Left lobe of liver (tissue), 2 donors: ENCODE data around the gene BTN3A1. TPM values are rescaled to one million over a fixed set of nuclear protein-coding genes. Genes with fewer than 3 reads are reported as not detected.
A peak's percentile ranks its signal among the peaks of the same experiment; 100 is the strongest.
"Not testable (repeated sequence)": the region's sequence is repeated elsewhere in the genome, so short reads cannot be mapped to it uniquely, and the experiment has no call there.

Experiments used
- ATAC-seq: fragments of 200-7000 bp; cut with Tn5 transposase; one replicate; pipeline ENCODE4 v1.9.1; 2020; ENCODE audit warnings: mild to moderate bottlenecking, moderate library complexity
- DNase-seq: peaks from one replicate; pipeline ENCODE4 v3.0.0-alpha.2; 2020; ENCODE audit warnings: low spot score
- total RNA-seq: library from RNA; stranded (reverse); gene quantifications from one replicate; pipeline ENCODE4 v1.2.1, GENCODE V29; 2021
- donor health status: DM: no; HTN: no; CAD: no; lungs with moderate emphysema.
- donor health status: DM: no; HTN: yes; CAD: no.

The BTN3A1 gene
- total RNA-seq, 1 donor from 2014 or later = 9.5 TPM

DNA sequence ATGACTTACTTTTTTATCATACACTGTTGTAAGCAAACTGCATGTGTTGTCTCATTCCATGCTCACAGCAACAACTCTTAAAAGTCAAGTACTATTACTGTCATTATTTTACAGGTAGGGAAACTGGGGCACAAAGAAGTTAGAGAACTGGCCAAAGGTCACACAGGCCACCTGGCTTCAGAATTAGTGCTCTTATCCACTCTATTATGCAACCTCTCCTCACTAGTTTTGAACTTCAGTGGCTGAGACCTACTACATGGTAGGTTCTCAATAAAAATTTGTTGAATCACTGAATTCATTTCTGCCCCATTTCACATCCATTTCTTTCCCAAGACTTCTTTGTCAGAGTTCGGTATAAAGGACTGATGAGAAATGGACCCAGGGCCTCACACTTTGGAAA, 35.9 kb downstream of the BTN3A1 start:
- DNase-seq (no peak), ATAC-seq (no peak)

GRCh38 chr6:26439151-26440125, 37.4 kb downstream of the BTN3A1 start:
- no peak for ATAC-seq

GRCh38 chr6:26440977-26441358, 38.9 kb downstream of the BTN3A1 start:
- DNase-seq (no peak), ATAC-seq (no peak)

More at GRCh38 chr6:26439151-26440125, 37.4 kb downstream of the BTN3A1 start:
- no peak for DNase-seq

- no peak for ATAC-seq
- no peak for DNase-seq
These were observed 39.9 kb downstream of the BTN3A1 start for GRCh38 chr6:26441977-26442376.

DNA sequence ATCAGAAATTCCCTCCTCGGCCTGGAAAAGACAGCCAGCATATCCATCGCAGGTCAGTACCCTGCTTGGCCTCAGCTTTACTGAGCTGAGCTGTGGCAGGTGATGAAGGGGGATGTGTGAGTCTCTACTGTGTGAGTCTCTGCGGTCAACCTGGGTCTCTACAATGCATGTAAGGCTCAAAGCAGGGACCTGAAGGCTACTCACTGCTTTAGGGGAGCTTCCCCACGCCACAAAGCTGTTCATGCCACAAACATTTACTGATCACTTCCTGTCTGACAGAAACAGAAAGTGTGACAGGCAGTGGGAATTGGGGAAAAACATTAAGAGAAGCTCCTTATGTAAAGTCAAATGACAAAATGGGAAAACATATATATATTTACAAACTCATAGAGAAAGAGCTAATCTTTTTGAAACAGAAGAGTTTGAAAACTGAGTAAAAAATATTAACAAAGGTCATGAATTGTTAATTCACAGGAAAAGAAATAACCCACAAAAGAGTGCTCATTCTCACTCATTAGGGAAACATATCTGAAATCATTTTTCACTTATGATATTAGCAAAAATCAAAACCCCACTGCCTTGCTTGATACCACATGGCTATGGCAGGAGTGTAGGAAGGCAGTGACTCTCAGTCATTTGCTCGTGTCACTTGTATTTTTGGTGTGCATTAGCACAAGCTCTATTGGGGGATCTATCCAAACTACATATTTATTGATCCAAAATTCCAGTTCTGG, 44.0 kb downstream of the BTN3A1 start:
- ATAC-seq (no peak), DNase-seq (no peak)

DNA sequence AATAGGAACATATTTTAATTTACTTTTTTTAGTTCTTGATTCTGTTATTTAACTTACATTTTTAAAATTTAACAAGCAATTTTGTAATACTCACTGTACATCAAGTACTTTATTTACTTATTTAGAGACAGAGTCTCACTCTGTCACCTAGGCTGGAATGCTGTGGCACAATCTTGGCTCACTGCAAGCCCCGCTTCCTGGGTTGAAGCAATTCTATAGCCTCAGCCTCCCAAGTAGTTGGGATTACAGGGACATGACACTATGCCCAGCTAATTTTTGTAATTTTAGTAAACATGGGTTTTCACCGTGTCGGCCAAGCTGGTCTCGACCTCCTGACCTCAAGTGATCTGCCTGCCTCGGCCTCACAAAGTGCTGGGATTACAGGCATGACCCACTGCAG, 45.2 kb downstream of the BTN3A1 start:
- peak; percentile 59 for ATAC-seq
- no peak for DNase-seq

- no peak for DNase-seq
- no peak for ATAC-seq
These were observed 48.2 kb downstream of the BTN3A1 start for GRCh38 chr6:26450240-26450639.

DNA sequence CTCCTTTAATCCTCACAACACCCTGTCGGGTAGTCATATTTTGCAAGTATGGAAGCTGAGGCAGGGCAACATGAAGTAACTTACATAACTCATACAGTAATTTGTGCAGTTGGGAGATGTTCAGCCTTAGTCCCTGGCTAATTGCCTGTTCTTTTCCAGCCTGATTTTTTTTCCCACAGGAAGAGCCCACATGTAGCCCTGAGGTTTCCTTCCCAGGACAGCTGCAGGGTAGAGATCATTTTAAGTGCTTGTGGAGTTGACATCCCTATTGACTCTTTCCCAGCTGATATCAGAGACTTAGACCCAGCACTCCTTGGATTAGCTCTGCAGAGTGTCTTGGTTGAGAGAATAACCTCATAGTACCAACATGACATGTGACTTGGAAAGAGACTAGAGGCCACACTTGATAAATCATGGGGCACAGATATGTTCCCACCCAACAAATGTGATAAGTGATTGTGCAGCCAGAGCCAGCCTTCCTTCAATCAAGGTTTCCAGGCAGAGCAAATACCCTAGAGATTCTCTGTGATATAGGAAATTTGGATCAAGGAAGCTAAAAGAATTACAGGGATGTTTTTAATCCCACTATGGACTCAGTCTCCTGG, 50.7 kb downstream of the BTN3A1 start:
- ATAC-seq = no peak
- DNase-seq = no peak

DNA sequence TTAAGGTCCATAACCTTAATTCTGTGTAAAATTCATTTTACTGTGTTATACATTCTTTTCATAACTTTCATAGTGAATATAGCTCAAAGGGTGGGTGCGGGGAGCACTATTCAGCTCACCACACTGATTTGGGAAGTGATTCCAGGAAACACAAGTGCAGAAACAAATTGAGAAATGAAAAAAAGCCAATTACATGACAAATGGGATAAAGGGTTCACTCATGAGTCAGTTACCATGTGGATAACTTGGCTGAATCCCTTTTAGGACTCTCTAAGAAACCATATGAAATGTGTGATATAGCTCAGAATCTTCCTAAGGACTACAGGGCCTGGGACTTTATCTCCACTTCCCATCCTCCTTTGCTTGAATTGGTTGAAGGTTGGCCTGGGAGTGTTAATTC, 52.6 kb downstream of the BTN3A1 start:
- ATAC-seq (no peak), DNase-seq (no peak)

- DNase-seq = no peak
- ATAC-seq = no peak
These were observed 53.4 kb downstream of the BTN3A1 start for GRCh38 chr6:26455357-26455970.

- ATAC-seq (peak; percentile 66), DNase-seq (no peak)
These were observed 55.3 kb downstream of the BTN3A1 start for GRCh38 chr6:26457264-26457805.

- DNase-seq = peak; percentile 75
- peak; percentile 98 for ATAC-seq
These were observed 56.0 kb downstream of the BTN3A1 start, which contains the start of gene BTN2A1 for GRCh38 chr6:26457806-26458688. Gene BTN2A1 (plus strand): TSS chr6:26457955. CDS start chr6:26458637, 682 bp downstream.

GRCh38 chr6:26459023-26459810, 57.1 kb downstream of the BTN3A1 start:
- no peak for DNase-seq
- ATAC-seq = no peak

DNA sequence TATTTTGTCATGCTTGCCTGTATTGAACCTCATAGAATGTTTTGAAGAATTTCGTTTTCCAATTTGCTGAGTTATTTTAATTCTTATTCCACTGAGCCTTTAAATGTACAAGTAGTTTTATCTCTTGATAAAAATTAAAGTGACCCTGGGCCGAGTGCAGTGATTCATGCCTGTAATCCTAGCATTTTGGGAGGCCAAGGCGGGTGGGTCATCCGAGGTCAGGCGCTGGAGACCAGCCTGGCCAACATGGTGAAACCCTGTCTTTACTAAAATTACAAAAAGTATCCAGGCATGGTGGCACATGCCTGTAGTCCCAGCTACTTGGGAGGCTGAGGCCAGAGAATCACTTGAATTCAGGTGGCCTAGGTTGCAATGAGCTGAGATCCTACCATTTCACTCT, 59.3 kb downstream of the BTN3A1 start:
- DNase-seq, ATAC-seq: not testable (repeated sequence)

- no peak for DNase-seq
- no peak for ATAC-seq
These were observed 61.9 kb downstream of the BTN3A1 start for GRCh38 chr6:26464014-26464413.

GRCh38 chr6:26464416-26465131, 62.5 kb downstream of the BTN3A1 start:
- ATAC-seq (no peak), DNase-seq (no peak)
